Omental fat pad (tissue), 4 donors: ENCODE measurements around the gene ATP5F1B. TPM values are rescaled to one million over a fixed set of nuclear protein-coding genes. Genes with fewer than 3 reads are reported as not detected.

Experiments used
- ATAC-seq: fragments of 150-250 bp; one replicate; pipeline ENCODE4 v1.9.1; 2016; ENCODE audit warnings: mild to moderate bottlenecking, moderate library complexity; ENCODE audit not compliant: low FRiP score
- DNase-seq: peaks from one replicate; pipeline ENCODE4 v3.0.0-alpha.2; 2019; ENCODE audit warnings: low spot score
- total RNA-seq, 4 donors: library from RNA; depleted of rRNA; stranded (reverse); fragments of >200 nt; gene quantifications; one replicate each; pipeline ENCODE4 v1.1.0, GENCODE V29; 2016
- TF ChIP-seq, protein P1 (sequence below), 3 donors: fragments of 450-650 bp; IDR thresholded peaks; one replicate each; pipeline ENCODE4 v1.5.1; 2016 to 2017; ENCODE audit warnings: antibody characterized with exemption in 3 of 3, mild to moderate bottlenecking in 3 of 3, moderate library complexity in 2 of 3

The ATP5F1B gene
- total RNA-seq, 4 donors from 2014 or later: 368 to 495 (median 458) TPM

DNA sequence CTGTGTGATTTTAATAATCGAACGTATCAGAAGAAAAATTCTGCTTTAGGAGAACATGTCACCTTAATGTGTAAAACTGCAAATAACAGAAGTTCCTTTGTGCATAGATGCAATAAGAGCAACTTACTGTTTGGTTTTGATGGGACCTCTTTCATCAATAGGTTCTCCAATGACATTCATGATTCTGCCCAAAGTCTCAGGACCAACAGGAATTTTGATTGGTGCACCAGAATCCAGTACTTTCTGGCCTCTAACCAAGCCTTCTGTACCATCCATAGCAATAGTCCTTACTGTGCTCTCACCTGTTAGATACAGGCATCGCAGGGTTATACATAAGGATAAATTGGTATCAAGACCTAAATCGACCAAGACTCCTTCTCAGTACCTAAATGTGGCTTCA, 1.1 kb downstream of the ATP5F1B start:
- no peak for DNase-seq
- TF ChIP-seq, protein P1, sequence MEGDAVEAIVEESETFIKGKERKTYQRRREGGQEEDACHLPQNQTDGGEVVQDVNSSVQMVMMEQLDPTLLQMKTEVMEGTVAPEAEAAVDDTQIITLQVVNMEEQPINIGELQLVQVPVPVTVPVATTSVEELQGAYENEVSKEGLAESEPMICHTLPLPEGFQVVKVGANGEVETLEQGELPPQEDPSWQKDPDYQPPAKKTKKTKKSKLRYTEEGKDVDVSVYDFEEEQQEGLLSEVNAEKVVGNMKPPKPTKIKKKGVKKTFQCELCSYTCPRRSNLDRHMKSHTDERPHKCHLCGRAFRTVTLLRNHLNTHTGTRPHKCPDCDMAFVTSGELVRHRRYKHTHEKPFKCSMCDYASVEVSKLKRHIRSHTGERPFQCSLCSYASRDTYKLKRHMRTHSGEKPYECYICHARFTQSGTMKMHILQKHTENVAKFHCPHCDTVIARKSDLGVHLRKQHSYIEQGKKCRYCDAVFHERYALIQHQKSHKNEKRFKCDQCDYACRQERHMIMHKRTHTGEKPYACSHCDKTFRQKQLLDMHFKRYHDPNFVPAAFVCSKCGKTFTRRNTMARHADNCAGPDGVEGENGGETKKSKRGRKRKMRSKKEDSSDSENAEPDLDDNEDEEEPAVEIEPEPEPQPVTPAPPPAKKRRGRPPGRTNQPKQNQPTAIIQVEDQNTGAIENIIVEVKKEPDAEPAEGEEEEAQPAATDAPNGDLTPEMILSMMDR (IDR thresholded peaks at IDR 0.05): no peak
- ATAC-seq: no peak

DNA sequence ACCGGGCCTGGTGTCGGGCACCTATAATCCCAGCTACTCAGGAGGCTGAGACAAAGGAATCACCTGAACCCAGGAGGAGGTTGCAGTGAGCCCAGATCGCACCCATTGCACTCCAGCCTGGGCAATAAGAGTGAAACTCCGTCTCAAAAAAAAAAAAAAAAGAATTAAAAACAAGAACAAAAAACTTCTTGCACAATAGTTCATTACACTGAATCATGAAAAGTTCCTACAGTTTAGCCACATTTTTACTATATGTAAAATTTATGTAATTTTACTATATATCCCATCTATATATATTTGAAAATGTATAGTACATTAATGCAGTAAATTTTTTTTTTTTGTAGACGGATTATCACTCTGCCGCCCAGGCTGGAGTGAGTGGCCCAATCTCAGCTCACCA, 4.6 kb downstream of the ATP5F1B start:
- no peak for DNase-seq
- no peak for ATAC-seq
- TF ChIP-seq, protein P1 (IDR thresholded peaks at IDR 0.05): no peak

DNA sequence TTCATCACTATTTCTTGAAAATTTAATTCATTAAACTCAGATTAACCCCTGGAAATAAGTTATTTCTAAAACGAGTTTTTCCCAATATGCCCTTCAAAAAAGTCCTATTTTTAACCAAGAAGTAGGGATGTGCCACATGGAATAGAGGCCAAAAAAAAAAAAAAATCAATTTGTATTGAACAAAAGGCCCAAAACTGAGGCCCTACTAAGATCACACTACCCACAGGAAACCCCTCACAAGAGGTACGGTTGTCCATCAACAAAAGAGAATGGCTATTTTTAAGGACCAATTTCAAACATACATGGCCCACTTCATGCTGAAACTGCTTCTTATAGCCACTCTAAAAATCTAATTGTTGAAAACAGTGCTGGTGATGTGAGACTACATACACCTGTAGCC, 8.2 kb downstream of the ATP5F1B start:
- TF ChIP-seq, protein P1 (IDR thresholded peaks at IDR 0.05): no peak
- DNase-seq (no peak), ATAC-seq (no peak)

DNA sequence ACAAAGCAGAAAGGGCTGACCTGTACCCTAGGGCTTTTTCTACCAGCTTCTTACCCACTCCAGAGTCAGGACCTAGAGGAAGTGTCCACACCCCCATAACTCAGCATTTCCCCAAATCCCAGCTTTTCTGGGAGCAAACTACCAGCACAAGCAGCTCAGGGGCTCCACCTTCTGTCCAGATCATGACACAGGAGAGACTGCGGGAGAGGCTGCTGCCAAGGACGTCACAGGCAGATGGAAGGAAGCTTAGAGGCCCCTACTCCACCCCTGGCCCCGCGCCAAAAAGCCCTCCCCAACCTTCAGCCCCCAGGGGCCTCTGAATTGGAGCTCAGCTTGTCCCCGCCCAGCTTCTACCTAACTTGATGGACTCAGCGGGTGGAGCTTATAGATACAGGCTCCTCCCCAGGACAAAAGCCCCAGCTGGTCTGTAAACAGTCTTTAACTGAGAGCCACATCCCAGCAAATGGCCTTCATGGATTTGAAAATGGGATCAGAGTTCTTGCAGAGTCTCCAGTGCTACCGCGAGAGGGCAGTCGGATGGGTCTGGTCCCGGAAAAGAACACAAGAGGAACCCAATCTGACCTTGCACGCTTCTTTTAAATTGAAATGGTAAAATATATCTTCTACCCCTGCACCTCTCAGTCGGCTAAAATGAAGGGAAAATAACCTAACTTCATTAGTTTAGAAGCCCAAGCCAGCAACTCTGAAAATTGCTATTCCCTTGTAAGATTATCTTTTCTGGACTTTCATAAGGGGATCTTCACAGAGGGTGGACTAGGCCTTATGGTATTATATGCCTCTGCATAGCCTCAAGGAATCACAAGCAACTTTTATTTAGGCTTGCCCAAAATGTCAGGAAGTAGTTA, 8.9 kb downstream of the ATP5F1B start:
- DNase-seq: peak; percentile 98
- peak; percentile 80 for ATAC-seq
- TF ChIP-seq, protein P1 (IDR thresholded peaks at IDR 0.05): peak in 1 of 3 donors; percentile 46

DNA sequence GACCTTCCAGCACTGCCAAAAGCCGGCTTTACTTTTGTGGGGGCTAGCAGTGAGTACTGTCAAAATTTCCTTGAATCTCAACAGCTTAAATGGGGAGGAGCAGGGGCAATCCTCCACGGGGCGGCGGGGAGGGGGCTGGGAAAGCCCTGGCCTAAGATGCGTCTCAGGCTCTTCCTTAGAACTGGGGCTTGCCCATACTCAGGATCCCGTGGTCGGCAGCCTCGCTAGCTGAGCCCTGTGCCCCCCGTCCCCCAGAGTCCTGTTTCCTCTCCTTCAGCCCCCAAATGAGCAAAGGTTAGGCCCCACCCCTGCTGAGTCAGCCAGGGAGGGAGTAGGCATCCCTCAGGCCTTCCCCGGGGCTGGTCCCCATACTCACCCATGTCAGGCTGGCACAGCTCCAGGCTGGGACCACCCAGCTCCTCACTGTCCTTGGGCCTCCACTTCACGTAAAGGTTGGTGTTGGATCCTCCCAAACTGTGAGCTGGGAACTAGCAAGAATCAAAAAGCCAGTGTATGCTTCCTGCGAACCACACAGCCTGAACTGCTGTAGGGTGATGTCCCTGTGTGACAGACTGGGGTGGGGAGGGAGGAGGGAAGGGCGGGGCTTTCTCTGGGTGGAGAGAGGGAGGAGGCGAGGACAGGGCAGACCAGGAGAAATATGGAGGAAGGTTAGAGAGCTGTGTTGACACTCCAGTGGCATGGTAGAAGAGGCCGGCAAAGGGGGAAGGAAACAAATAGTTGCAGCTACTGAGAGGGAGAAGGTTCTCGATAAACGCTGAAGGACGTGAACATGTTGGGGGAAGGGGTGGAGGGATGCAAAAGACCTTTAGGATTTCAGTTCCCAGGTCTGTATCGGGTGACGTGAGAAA, 9.7 kb downstream of the ATP5F1B start:
- DNase-seq: peak; percentile 73
- ATAC-seq: peak; percentile 73

DNA sequence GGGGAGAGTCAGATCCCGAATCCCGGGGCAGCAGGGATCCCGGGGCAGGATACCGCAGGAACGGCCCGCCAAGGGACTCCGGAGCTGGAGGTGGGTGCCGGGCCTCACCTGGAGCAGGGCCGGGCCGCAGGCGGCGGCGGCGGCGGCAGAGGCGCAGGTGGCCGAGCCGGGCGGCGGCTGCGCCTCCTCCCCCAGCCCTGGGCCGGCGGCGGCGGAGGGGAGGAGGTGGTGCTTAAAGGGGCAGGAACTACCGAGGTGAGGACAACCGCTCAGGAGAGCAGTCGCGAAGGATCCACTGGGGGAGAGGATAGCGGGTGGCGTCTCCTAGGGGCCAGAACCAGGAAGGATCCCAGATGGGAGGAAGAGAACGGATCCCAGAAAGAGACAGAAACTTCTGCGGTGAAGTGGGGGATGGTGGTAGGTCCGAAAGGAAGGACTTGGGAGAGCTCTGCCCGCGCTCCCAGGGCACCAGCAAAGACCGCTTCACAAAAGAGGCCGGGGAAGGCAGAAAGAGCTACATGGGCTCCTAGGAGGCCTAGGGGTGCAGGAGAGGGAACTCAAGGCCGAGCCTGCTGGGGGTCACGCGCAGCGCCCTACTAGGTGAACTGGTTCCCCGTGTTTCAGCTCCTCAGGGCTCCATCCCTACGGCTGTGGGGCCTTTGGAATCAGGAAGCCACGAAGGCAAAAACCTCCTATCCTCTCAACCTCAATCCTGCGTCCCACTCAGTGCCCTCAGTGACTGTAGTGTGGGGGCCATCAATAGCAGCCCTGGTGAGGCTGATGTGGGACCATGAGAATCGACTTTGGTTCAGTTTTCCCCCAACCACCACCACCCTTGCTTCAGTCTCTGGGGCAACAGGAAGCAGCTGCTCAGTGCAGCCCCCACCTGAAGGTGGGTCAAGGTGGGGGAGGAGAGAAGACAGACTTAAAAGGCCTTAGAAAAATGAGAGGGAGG, 10.7 kb downstream of the ATP5F1B start:
- ATAC-seq (peak; percentile 33), DNase-seq (no peak)
- TF ChIP-seq, protein P1 (IDR thresholded peaks at IDR 0.05): no peak

More for the DNA sequence above, 9.7 kb downstream of the ATP5F1B start:
- TF ChIP-seq, protein P1 (IDR thresholded peaks at IDR 0.05): no peak
